ENCODE results near the gene PARD3B.

- TF ChIP-seq MYC (IDR thresholded peaks at IDR 0.05; ENCODE audit: low read depth, low read length) (no peak), CTCF (IDR thresholded peaks at IDR 0.05; ENCODE audit: low read depth, low read length) (no peak)
These were observed 198.2 kb downstream of the PARD3B start for GRCh38 chr2:204743393-204743960.
